Panc1 (cell line): ENCODE measurements around the gene EP400. TPM values are rescaled to one million over a fixed set of nuclear protein-coding genes. Genes with fewer than 3 reads are reported as not detected.

ENCODE experiments used
- ATAC-seq: fragments of 200-7000 bp; cut with Tn5 transposase; 2 replicates; pipeline ENCODE4 v1.9.1; 2020; ENCODE audit warnings: mild to moderate bottlenecking, moderate library complexity
- BruUV-seq: library from RNA; stranded (reverse); fragments of 400-500 nt; replicated peaks from 2 replicates; lab custom pipeline; 2021; lab: Mats Ljungman, UMichigan
- CTCF ChIA-PET: fragments of 300-600 bp; sonication (Branson Sonifier 250); formaldehyde crosslinking; loops from one replicate; lab custom pipeline; 2022; ENCODE audit warnings: antibody characterized with exemption; lab: Charles Lee
- POLR2A ChIA-PET: fragments of 300-600 bp; sonication (Branson Sonifier 250); formaldehyde crosslinking; loops from one replicate; lab custom pipeline; 2022; ENCODE audit warnings: antibody characterized with exemption; lab: Charles Lee
- DNase-seq: peaks from one replicate; pipeline ENCODE4 v3.0.0-alpha.2; 2010; ENCODE audit warnings: low read depth, low spot score
- H3K27ac ChIP-seq: 2 replicates; pipeline ENCODE4 v1.5.1; 2011; ENCODE audit warnings: mild to moderate bottlenecking, low read length, inconsistent platforms
- H3K27me3 ChIP-seq: fragments of 200-500 bp; sonication (Bioruptor generic); 2 replicates; pipeline ENCODE4 v1.6.0; 2014; ENCODE audit warnings: low read length, inconsistent platforms; ENCODE audit not compliant: control insufficient read depth, insufficient read depth
- H3K36me3 ChIP-seq: fragments of 200-500 bp; sonication (Bioruptor generic); 2 replicates; pipeline ENCODE4 v1.5.1; 2014; ENCODE audit warnings: inconsistent platforms, mild to moderate bottlenecking, low read length, moderate library complexity; ENCODE audit not compliant: control insufficient read depth, insufficient read depth
- H3K4me1 ChIP-seq: 2 replicates; pipeline ENCODE4 v1.5.1; 2011; ENCODE audit warnings: inconsistent platforms, mild to moderate bottlenecking, low read length, moderate library complexity; ENCODE audit not compliant: control insufficient read depth, insufficient read depth
- H3K4me3 ChIP-seq, 2 experiments: 2 replicates each; pipeline ENCODE4 v1.5.1; 2011 to 2012; ENCODE audit warnings: low read depth in 2 of 2, low read length in 2 of 2, mild to moderate bottlenecking in 2 of 2, inconsistent platforms in 1 of 2, moderate library complexity in 1 of 2
- H3K9me3 ChIP-seq: fragments of 200-500 bp; sonication (Bioruptor generic); 2 replicates; pipeline ENCODE4 v1.5.1; 2014; ENCODE audit warnings: low read depth, mild to moderate bottlenecking, inconsistent platforms, low read length, moderate library complexity; ENCODE audit not compliant: control insufficient read depth, insufficient read depth
- CTCF ChIP-seq: fragments of 450-650 bp; IDR thresholded peaks from 2 replicates; pipeline ENCODE4 v1.5.1; 2017; ENCODE audit warnings: mild to moderate bottlenecking
- POLR2AphosphoS5 ChIP-seq: IDR thresholded peaks from 2 replicates; pipeline ENCODE4 v1.6.1; 2012; ENCODE audit warnings: mild to moderate bottlenecking, low read depth, low read length, moderate library complexity
- REST ChIP-seq, 2 experiments: IDR thresholded peaks; 2 replicates each; pipeline ENCODE4 v1.6.1; 2011 to 2012; ENCODE audit warnings: low read depth in 2 of 2, control low read depth in 1 of 2, low read length in 1 of 2, mild to moderate bottlenecking in 1 of 2, moderate library complexity in 1 of 2; ENCODE audit not compliant: insufficient read depth in 1 of 2
- SIN3A ChIP-seq: IDR thresholded peaks from 2 replicates; pipeline ENCODE4 v1.6.1; 2012; ENCODE audit warnings: low read depth, mild to moderate bottlenecking, low read length, moderate library complexity, borderline replicate concordance; ENCODE audit not compliant: insufficient read depth
- TCF7L2 ChIP-seq: IDR thresholded peaks from 2 replicates; pipeline ENCODE4 v1.6.1; 2011; ENCODE audit warnings: mild to moderate bottlenecking, low read depth, low read length, inconsistent platforms
- in situ Hi-C: cut with HindIII; loops from 2 replicates; pipeline ENCODE4 v1.10.0; 2016; ENCODE audit warnings: low sequenced_read_pairs, low pct_unique_long_range_greater_than_20kb
- intact Hi-C: fragments of 100-400 bp; cut with micrococcal nuclease; formaldehyde crosslinking; loops from one replicate; pipeline ENCODE4 v1.10.0; 2022; ENCODE audit not compliant: unreplicated experiment
- total RNA-seq: library from RNA; stranded (reverse); gene quantifications from one replicate; pipeline ENCODE4 v1.2.1, GENCODE V29; 2021; ENCODE audit not compliant: unreplicated experiment

The EP400 gene
- total RNA-seq, 1 experiment from 2014 or later, result 59.4 TPM

GRCh38 chr12:132125736-132126135 is 176.0 kb downstream of the EP400 start:
- H3K4me3 ChIP-seq, result no peak overlapping the region
- CTCF ChIA-PET, result no interaction called here
- intact Hi-C loops, result no loop called here

GRCh38 chr12:132127041-132127440 is 177.3 kb downstream of the EP400 start:
- BruUV-seq, result no TSS peak
- in situ Hi-C loops, result no loop called here
- Histone ChIP-seq H3K4me1 (no peaks in the 10 kb centered on the region), H3K36me3 (peaks cover 16% of the 10 kb centered on the region), H3K27ac (no peak overlapping the region), H3K27me3 (no peaks in the 10 kb centered on the region), H3K9me3 (no peaks in the 10 kb centered on the region), H3K4me3 (no peak overlapping the region)
- intact Hi-C loops, result no loop called here
- POLR2A ChIA-PET, result no interaction called here
- ATAC-seq (no peak), DNase-seq (no peak)
- CTCF ChIA-PET, result no interaction called here
- no peak for TF ChIP-seq CTCF
- TF ChIP-seq TCF7L2, result no peak
- TF ChIP-seq REST (IDR thresholded peaks at IDR 0.05; ENCODE audit: insufficient read depth in 1 of 2, low read depth in 2 of 2, low read length in 1 of 2), result no peak
- TF ChIP-seq SIN3A, result no peak
- no peak for TF ChIP-seq POLR2AphosphoS5

More at GRCh38 chr12:132125736-132126135, 176.0 kb downstream of the EP400 start:
- H3K9me3 ChIP-seq, result no peaks in the 10 kb centered on the region
- H3K36me3 ChIP-seq, result peaks cover 24% of the 10 kb centered on the region
- DNase-seq (no peak), ATAC-seq (no peak)
- in situ Hi-C loops, result no loop called here
- no TSS peak for BruUV-seq
- POLR2A ChIA-PET, result no interaction called here
- no peak for TF ChIP-seq REST (IDR thresholded peaks at IDR 0.05; ENCODE audit: insufficient read depth in 1 of 2, low read depth in 2 of 2, low read length in 1 of 2)
- TF ChIP-seq TCF7L2, result no peak
- no peak for TF ChIP-seq SIN3A
- no peaks in the 10 kb centered on the region for H3K27me3 ChIP-seq
- no peak overlapping the region for H3K27ac ChIP-seq
- no peaks in the 10 kb centered on the region for H3K4me1 ChIP-seq
